Right lobe of liver (tissue), 6 donors: ENCODE measurements around the gene C4orf51. TPM values are rescaled to one million over a fixed set of nuclear protein-coding genes. Genes with fewer than 3 reads are reported as not detected.

Experiments
- ATAC-seq, 4 donors: fragments of 200-7000 bp; cut with Tn5 transposase; one replicate each; pipeline ENCODE4 v1.9.1; 2020; ENCODE audit warnings: mild to moderate bottlenecking in 4 of 4, moderate library complexity in 4 of 4
- DNase-seq, 3 donors: peaks; one replicate each; pipeline ENCODE4 v3.0.0-alpha.2; 2020
- H3K27ac ChIP-seq, 3 donors: fragments of 200-600 bp; one replicate each; pipeline ENCODE4 v1.8.0; 2022
- H3K27me3 ChIP-seq, 2 donors: fragments of 200-600 bp; one replicate each; pipeline ENCODE4 v1.8.0; 2022
- H3K36me3 ChIP-seq, 4 donors: fragments of 200-600 bp; sonication (generic) in 1 of 4; one replicate each; pipeline versions ENCODE4 v1.5.1 to v1.8.0; 2017 to 2022; ENCODE audit warnings: control low read depth in 1 of 4
- H3K4me1 ChIP-seq, 4 donors: fragments of 200-600 bp; sonication (generic) in 1 of 4; one replicate each; pipeline versions ENCODE4 v1.5.1 to v1.8.0; 2017 to 2022; ENCODE audit warnings: control low read depth in 1 of 4
- H3K4me3 ChIP-seq, 3 donors: fragments of 200-600 bp; one replicate each; pipeline ENCODE4 v1.8.0; 2022
- H3K9me3 ChIP-seq, 4 donors: fragments of 200-600 bp; sonication (generic) in 1 of 4; one replicate each; pipeline versions ENCODE4 v1.5.1 to v1.8.0; 2017 to 2022; ENCODE audit warnings: control low read depth in 1 of 4
- POLR2A ChIP-seq: fragments of 450-650 bp; IDR thresholded peaks from one replicate; pipeline ENCODE4 v1.6.1; 2017; ENCODE audit warnings: antibody characterized with exemption, mild to moderate bottlenecking
- WGBS: methylation state at CpG from one replicate; pipeline ENCODE4 v1.1.6; 2018; ENCODE audit warnings: low coverage, low lambda C conversion rate; ENCODE audit not compliant: insufficient coverage; ENCODE audit errors: missing lambda C conversion rate; 5-methylcytosine and 5-hydroxymethylcytosine counted together
- intact Hi-C, 2 donors: fragments of 100-400 bp; cut with DNase I; formaldehyde crosslinking; loops; one replicate each; pipeline versions ENCODE4 v1.11.2 to v1.14.1; 2022
- total RNA-seq, 6 experiments: library from RNA; depleted of rRNA in 2 of 6; stranded (reverse); fragments of >200 nt in 2 of 6; fragmentation: NEBNext Ultra II Directional in 3 of 6; extraction: Animal tissue kit (Norgen Biotek cat#: 25700) in 3 of 6; gene quantifications; one replicate each; pipeline versions ENCODE4 v1.1.0 to v1.2.4, GENCODE V29; 2016 to 2023
- TF ChIP-seq, protein P1 (sequence below), 4 donors: fragments of 200-600 bp in 3 of 4; fragments of 450-650 bp in 1 of 4; IDR thresholded peaks; one replicate each; pipeline versions ENCODE4 v1.5.1 to v1.8.0; 2016 to 2022; ENCODE audit warnings: antibody characterized with exemption in 4 of 4, mild to moderate bottlenecking in 2 of 4
- donor health status: DM: no; HTN: yes; CAD: no.
- donor health status: DM: no; HTN: no; CAD: no.
- donor health status: DM: no; HTN: no; CAD: no.
- donor health status: DM: no; HTN: yes; CAD: no.
- donor health status: DM: no; HTN: yes; CAD: no.

Gene C4orf51
- total RNA-seq, 6 experiments from 2014 or later: not detected

DNA sequence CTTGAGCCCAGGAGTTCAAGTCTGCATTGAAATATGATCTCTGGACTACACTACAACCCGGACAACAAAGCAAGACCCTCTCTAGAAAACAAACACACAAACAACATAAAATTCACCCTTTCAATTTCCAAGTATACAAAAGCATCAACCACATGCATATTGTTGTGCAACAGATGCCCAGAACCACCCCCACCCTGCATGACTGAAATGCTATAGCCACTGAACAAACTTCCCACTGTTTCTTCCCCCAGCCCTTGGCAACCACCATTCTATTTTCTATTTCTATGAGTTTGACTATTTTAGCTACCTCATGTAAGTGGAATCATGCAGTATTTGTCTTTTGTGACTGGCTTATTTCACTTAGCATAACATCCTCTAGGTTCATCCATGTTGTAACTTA lies 14.2 kb upstream of the C4orf51 start:
- intact Hi-C loops: no loop called here
- no peak overlapping the region for H3K4me3 ChIP-seq
- ATAC-seq (no peak), DNase-seq (no peak)
- 80% methylated on average over 1 of the region's 1 CpG for WGBS
- TF ChIP-seq, protein P1, sequence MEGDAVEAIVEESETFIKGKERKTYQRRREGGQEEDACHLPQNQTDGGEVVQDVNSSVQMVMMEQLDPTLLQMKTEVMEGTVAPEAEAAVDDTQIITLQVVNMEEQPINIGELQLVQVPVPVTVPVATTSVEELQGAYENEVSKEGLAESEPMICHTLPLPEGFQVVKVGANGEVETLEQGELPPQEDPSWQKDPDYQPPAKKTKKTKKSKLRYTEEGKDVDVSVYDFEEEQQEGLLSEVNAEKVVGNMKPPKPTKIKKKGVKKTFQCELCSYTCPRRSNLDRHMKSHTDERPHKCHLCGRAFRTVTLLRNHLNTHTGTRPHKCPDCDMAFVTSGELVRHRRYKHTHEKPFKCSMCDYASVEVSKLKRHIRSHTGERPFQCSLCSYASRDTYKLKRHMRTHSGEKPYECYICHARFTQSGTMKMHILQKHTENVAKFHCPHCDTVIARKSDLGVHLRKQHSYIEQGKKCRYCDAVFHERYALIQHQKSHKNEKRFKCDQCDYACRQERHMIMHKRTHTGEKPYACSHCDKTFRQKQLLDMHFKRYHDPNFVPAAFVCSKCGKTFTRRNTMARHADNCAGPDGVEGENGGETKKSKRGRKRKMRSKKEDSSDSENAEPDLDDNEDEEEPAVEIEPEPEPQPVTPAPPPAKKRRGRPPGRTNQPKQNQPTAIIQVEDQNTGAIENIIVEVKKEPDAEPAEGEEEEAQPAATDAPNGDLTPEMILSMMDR (IDR thresholded peaks at IDR 0.05): no peak
- TF ChIP-seq POLR2A: no peak
- H3K9me3 ChIP-seq: no peaks in the 10 kb centered on the region
- H3K27ac ChIP-seq: no peak overlapping the region
- no peaks in the 10 kb centered on the region for H3K36me3 ChIP-seq
- H3K27me3 ChIP-seq: no peaks in the 10 kb centered on the region
- H3K4me1 ChIP-seq: no peaks in the 10 kb centered on the region

DNA sequence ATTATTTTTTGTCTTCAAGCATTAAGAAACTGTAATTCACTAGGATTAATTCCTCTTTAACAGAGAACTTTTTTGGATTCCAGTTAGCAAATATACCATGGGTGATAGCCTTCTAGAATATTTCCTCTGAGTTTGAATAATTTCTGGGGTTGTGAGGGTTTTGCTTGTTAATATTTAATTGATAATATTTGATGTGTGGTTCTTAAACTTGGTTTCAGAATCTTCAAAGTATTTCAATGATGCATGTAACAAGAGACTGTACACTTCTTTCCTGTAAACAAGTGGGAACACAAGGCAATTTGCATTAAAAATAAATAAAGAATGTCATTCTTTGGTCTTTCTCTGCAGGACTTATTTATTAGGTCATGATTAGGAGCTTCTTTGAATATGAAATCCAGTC lies 9.5 kb upstream of the C4orf51 start:
- no peak overlapping the region for H3K27ac ChIP-seq
- H3K9me3 ChIP-seq: no peaks in the 10 kb centered on the region
- intact Hi-C loops: no loop called here
- DNase-seq (no peak), ATAC-seq (no peak)
- H3K27me3 ChIP-seq: no peaks in the 10 kb centered on the region
- H3K4me1 ChIP-seq: no peaks in the 10 kb centered on the region
- no peaks in the 10 kb centered on the region for H3K36me3 ChIP-seq
- no peak overlapping the region for H3K4me3 ChIP-seq
- TF ChIP-seq POLR2A: no peak
- TF ChIP-seq, protein P1 (IDR thresholded peaks at IDR 0.05): no peak

DNA sequence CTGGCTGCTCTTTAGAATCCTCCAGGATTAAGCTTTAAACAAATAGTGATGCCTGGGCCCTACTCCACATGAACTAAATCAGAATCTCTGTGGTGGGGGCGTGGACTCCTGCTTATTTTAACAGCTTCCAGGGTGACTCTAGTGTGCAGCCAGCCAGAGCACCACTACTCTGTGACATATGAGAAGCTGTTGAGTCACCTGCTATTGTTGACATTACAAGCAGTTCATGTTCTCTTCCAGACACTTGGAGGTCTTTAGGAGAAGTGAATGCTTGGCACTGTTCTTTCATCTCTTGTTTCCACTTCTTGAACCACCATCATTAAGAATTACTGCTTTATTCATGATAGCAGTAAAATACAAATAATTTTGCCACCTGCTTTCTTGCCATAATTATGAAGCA lies 426 bp upstream of the C4orf51 start:
- no peak overlapping the region for H3K27ac ChIP-seq
- DNase-seq (no peak), ATAC-seq (peak in 2 of 4 donors; percentile 52 to 61)
- intact Hi-C loops: no loop called here
- no peaks in the 10 kb centered on the region for H3K27me3 ChIP-seq
- H3K36me3 ChIP-seq: no peaks in the 10 kb centered on the region
- 60% methylated on average over 1 of the region's 1 CpG for WGBS
- no peak overlapping the region for H3K4me3 ChIP-seq
- no peaks in the 10 kb centered on the region for H3K4me1 ChIP-seq
- H3K9me3 ChIP-seq: no peaks in the 10 kb centered on the region
- TF ChIP-seq, protein P1 (IDR thresholded peaks at IDR 0.05): no peak
- TF ChIP-seq POLR2A: no peak

DNA sequence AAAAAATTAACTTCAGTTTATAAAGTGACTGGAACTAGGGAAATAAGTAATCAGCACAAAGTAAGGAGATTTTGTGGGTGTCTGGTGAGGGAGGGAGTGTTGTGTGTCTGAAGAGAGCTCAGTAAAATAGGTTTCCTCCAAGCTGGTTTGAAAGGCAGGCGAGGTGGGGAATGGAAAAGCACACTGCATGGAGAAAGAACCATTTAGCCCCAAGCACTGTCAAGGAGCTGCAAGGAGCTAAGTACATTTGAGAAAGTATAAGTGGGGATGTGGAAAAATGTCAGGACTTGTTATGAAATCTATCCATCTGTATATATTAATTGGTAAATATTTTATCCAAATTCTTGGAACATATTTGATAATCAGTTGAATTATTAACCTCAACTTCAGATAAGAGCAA lies 956 bp downstream of the C4orf51 start:
- Histone ChIP-seq H3K4me1 (no peaks in the 10 kb centered on the region), H3K4me3 (no peak overlapping the region), H3K27ac (no peak overlapping the region), H3K36me3 (no peaks in the 10 kb centered on the region), H3K27me3 (no peaks in the 10 kb centered on the region), H3K9me3 (no peaks in the 10 kb centered on the region)
- no peak for TF ChIP-seq POLR2A
- intact Hi-C loops: no loop called here
- no peak for DNase-seq
- no peak for ATAC-seq
- 54% methylated on average over 1 of the region's 1 CpG for WGBS

DNA sequence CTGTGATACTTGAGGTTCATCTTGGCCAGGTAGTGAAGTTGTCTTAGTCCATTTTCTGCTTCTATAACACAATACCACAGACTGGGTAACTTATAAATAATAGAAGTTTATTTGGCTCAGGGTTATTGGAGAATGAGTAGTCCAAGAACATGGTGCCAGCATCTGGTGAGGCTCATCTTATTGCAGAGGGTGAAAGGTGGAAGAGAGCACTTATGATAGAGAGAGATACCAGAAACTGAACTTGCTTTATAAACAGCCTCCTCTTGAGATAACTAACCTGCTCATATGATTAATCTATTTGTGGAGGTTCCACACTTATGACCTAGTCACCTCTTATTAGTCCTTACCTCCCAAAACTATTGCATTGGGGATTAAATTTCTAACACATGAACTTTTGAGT lies 1.6 kb downstream of the C4orf51 start:
- Histone ChIP-seq H3K4me1 (no peaks in the 10 kb centered on the region), H3K9me3 (no peaks in the 10 kb centered on the region), H3K4me3 (no peak overlapping the region), H3K27ac (no peak overlapping the region), H3K36me3 (no peaks in the 10 kb centered on the region), H3K27me3 (no peaks in the 10 kb centered on the region)
- TF ChIP-seq, protein P1 (IDR thresholded peaks at IDR 0.05): no peak
- TF ChIP-seq POLR2A: no peak
- intact Hi-C loops: no loop called here
- DNase-seq: no peak
- ATAC-seq: no peak
